H1 (cell line): ENCODE measurements around the gene PTPN1. TPM values are rescaled to one million over a fixed set of nuclear protein-coding genes. Genes with fewer than 3 reads are reported as not detected.

Experiments
- CTCF ChIA-PET: fragments of 300-600 bp; sonication (Branson Sonifier 250); formaldehyde crosslinking; loops from one replicate; lab custom pipeline; 2021; ENCODE audit not compliant: partially characterized antibody; lab: Charles Lee
- POLR2A ChIA-PET: fragments of 300-600 bp; sonication (Branson Sonifier 250); formaldehyde crosslinking; loops from one replicate; lab custom pipeline; 2021; ENCODE audit warnings: inconsistent platforms; ENCODE audit not compliant: partially characterized antibody; lab: Charles Lee
- DNase-seq, 2 experiments: peaks; one replicate each; pipeline versions ENCODE4 v3.0.0 to v3.0.0-alpha.2; 2010 to 2022; ENCODE audit warnings: low spot score in 2 of 2, low read depth in 1 of 2, mixed read lengths in 1 of 2
- FAIRE-seq: peaks from 2 replicates; lab custom pipeline; 2011; peaks lifted over from hg19 to GRCh38; lab: Jason Lieb, UNC
- H2AFZ ChIP-seq: 2 replicates; pipeline ENCODE4 v1.8.1; 2012; ENCODE audit warnings: low read length, inconsistent platforms
- H2AK5ac ChIP-seq: 2 replicates; pipeline ENCODE4 v1.6.1; 2013; ENCODE audit warnings: low read depth, low read length
- H2BK120ac ChIP-seq: replicated peaks from 2 replicates; pipeline ENCODE3; 2013; ENCODE audit warnings: low read depth, low read length, inconsistent platforms
- H2BK12ac ChIP-seq: 2 replicates; pipeline ENCODE4 v1.6.1; 2013; ENCODE audit warnings: low read depth, low read length
- H2BK15ac ChIP-seq: 2 replicates; pipeline ENCODE4 v1.6.1; 2013; ENCODE audit warnings: low read length
- H2BK20ac ChIP-seq: 2 replicates; pipeline ENCODE4 v1.6.1; 2013; ENCODE audit warnings: low read length
- H2BK5ac ChIP-seq: 2 replicates; pipeline ENCODE4 v1.6.1; 2013; ENCODE audit warnings: low read depth, low read length
- H3K14ac ChIP-seq: 2 replicates; pipeline ENCODE4 v1.6.1; 2013; ENCODE audit warnings: inconsistent platforms; ENCODE audit not compliant: insufficient read length
- H3K18ac ChIP-seq: 2 replicates; pipeline ENCODE4 v1.6.1; 2013; ENCODE audit warnings: low read length; ENCODE audit errors: extremely low read depth
- H3K23ac ChIP-seq: 2 replicates; pipeline ENCODE4 v1.6.1; 2013; ENCODE audit warnings: inconsistent platforms; ENCODE audit not compliant: insufficient read length
- H3K23me2 ChIP-seq: 2 replicates; pipeline ENCODE4 v1.6.1; 2013; ENCODE audit warnings: low read depth, low read length
- H3K27ac ChIP-seq: 2 replicates; pipeline ENCODE4 v1.6.1; 2011; ENCODE audit warnings: low read depth, low read length, inconsistent platforms
- H3K27me3 ChIP-seq, 4 experiments: replicated peaks in 1 of 4; 1 replicate in 1 of 4; 2 replicates in 3 of 4; pipeline versions ENCODE4 v1.6.1 to v1.8.1; 2011 to 2013; ENCODE audit warnings: low read length in 3 of 4, mild to moderate bottlenecking in 3 of 4, inconsistent platforms in 2 of 4, mixed read lengths in 2 of 4, moderate library complexity in 1 of 4; ENCODE audit not compliant: control insufficient read depth in 3 of 4, insufficient read depth in 3 of 4; ENCODE audit errors: extremely low read depth in 1 of 4
- H3K36me3 ChIP-seq, 4 experiments: 2 replicates each; pipeline versions ENCODE4 v1.6.1 to v1.8.1; 2011 to 2013; ENCODE audit warnings: mild to moderate bottlenecking in 4 of 4, low read length in 3 of 4, moderate library complexity in 2 of 4, control low read depth in 1 of 4, inconsistent platforms in 1 of 4; ENCODE audit not compliant: insufficient read depth in 4 of 4, control insufficient read depth in 2 of 4
- H3K4ac ChIP-seq: replicated peaks from 2 replicates; pipeline ENCODE3; 2013; ENCODE audit warnings: low read length, low read depth, mixed read lengths, inconsistent platforms; ENCODE audit not compliant: insufficient read length
- H3K4me1 ChIP-seq, 4 experiments: replicated peaks in 1 of 4; 1 replicate in 1 of 4; 2 replicates in 3 of 4; pipeline versions ENCODE4 v1.6.1 to v1.8.1; 2011 to 2013; ENCODE audit warnings: low read length in 3 of 4, inconsistent platforms in 2 of 4, mixed read lengths in 1 of 4; ENCODE audit not compliant: insufficient read depth in 4 of 4, control insufficient read depth in 3 of 4
- H3K4me2 ChIP-seq, 2 experiments: 2 replicates each; pipeline versions ENCODE4 v1.6.1 to v1.8.1; 2011 to 2013; ENCODE audit warnings: low read depth in 2 of 2, low read length in 2 of 2, control low read depth in 1 of 2, inconsistent platforms in 1 of 2, mild to moderate bottlenecking in 1 of 2; ENCODE audit not compliant: insufficient read depth in 1 of 2
- H3K4me3 ChIP-seq, 4 experiments: fragments of 200-600, 300-600 bp in 1 of 4; sonication (generic), shearing (Covaris generic), sonication (Bioruptor Twin) in 1 of 4; 2 replicates each; pipeline versions ENCODE4 v1.5.1 to v1.8.1; 2011 to 2016; ENCODE audit warnings: low read length in 4 of 4, low read depth in 3 of 4, control low read depth in 2 of 4, inconsistent platforms in 2 of 4, mild to moderate bottlenecking in 2 of 4, mixed read lengths in 1 of 4, moderate library complexity in 1 of 4; ENCODE audit not compliant: insufficient read depth in 2 of 4; ENCODE audit errors: extremely low read depth in 1 of 4
- H3K56ac ChIP-seq: replicated peaks from 2 replicates; pipeline ENCODE3; 2013; ENCODE audit warnings: low read depth, mild to moderate bottlenecking, mixed read lengths, low read length, inconsistent platforms; ENCODE audit not compliant: insufficient read length
- H3K79me1 ChIP-seq: 2 replicates; pipeline ENCODE4 v1.6.1; 2013; ENCODE audit warnings: low read depth, low read length, control low read depth
- H3K79me2 ChIP-seq, 2 experiments: 2 replicates each; pipeline versions ENCODE4 v1.6.1 to v1.8.1; 2012 to 2013; ENCODE audit warnings: low read length in 2 of 2, mild to moderate bottlenecking in 2 of 2, inconsistent platforms in 1 of 2; ENCODE audit not compliant: insufficient read depth in 2 of 2, control insufficient read depth in 1 of 2
- H3K9ac ChIP-seq, 4 experiments: replicated peaks in 1 of 4; 1 replicate in 1 of 4; 2 replicates in 3 of 4; pipeline versions ENCODE4 v1.6.1 to v1.8.1; 2011 to 2013; ENCODE audit warnings: low read depth in 3 of 4, low read length in 3 of 4, control low read depth in 2 of 4, mild to moderate bottlenecking in 2 of 4, moderate library complexity in 2 of 4, inconsistent platforms in 1 of 4; ENCODE audit errors: extremely low read depth in 1 of 4
- H3K9me3 ChIP-seq, 2 experiments: 2 replicates each; pipeline versions ENCODE4 v1.6.1 to v1.8.1; 2012 to 2013; ENCODE audit warnings: mild to moderate bottlenecking in 2 of 2, moderate library complexity in 2 of 2, control low read depth in 1 of 2, inconsistent platforms in 1 of 2, low read depth in 1 of 2, low read length in 1 of 2, mixed read lengths in 1 of 2; ENCODE audit not compliant: insufficient read depth in 2 of 2
- H4K20me1 ChIP-seq, 2 experiments: replicated peaks in 1 of 2; 2 replicates each; pipeline versions ENCODE3 to v1.8.1; 2011 to 2013; ENCODE audit warnings: inconsistent platforms in 2 of 2, low read length in 2 of 2, mild to moderate bottlenecking in 1 of 2; ENCODE audit not compliant: insufficient read depth in 2 of 2, control insufficient read depth in 1 of 2
- H4K5ac ChIP-seq: 2 replicates; pipeline ENCODE4 v1.6.1; 2013; ENCODE audit warnings: low read length, low read depth, mixed read lengths, inconsistent platforms; ENCODE audit not compliant: insufficient read length
- H4K8ac ChIP-seq: 2 replicates; pipeline ENCODE4 v1.8.0; 2013; ENCODE audit warnings: mild to moderate bottlenecking, moderate library complexity, low read length, inconsistent platforms; ENCODE audit not compliant: insufficient read depth; ENCODE audit errors: extremely low read depth
- H4K91ac ChIP-seq: replicated peaks from 2 replicates; pipeline ENCODE3; 2013; ENCODE audit warnings: low read length, mixed read lengths, inconsistent platforms; ENCODE audit not compliant: insufficient read length
- FOSL1 ChIP-seq: IDR thresholded peaks from 2 replicates; pipeline ENCODE4 v1.6.1; 2011; ENCODE audit warnings: mild to moderate bottlenecking, low read depth, low read length, moderate library complexity; ENCODE audit not compliant: insufficient read depth
- RFX5 ChIP-seq: IDR thresholded peaks from 2 replicates; pipeline ENCODE4 v1.6.1; 2011; ENCODE audit warnings: low read depth, low read length, improper control_type of control experiment, borderline replicate concordance
- WGBS, 2 experiments: shearing (Covaris generic) in 1 of 2; methylation state at CpG; one replicate each; pipeline versions ENCODE4 v1.1.6 to v1.1.7; 2013 to 2015; ENCODE audit warnings: low lambda C conversion rate in 2 of 2, mixed read lengths in 2 of 2, inconsistent platforms in 1 of 2, low coverage in 1 of 2, missing lambda C conversion rate in 1 of 2; ENCODE audit not compliant: insufficient replicate concordance in 2 of 2, insufficient coverage in 1 of 2, insufficient read length in 1 of 2; ENCODE audit errors: extremely low coverage in 1 of 2, missing lambda C conversion rate in 1 of 2; 5-methylcytosine and 5-hydroxymethylcytosine counted together
- polyA plus RNA-seq, 7 experiments: library from polyadenylated mRNA; depleted of rRNA in 3 of 7; stranded (reverse) in 5 of 7; unstranded in 2 of 7; fragments of >200 nt in 5 of 7; fragments of 200-250 nt in 2 of 7; gene quantifications; 1 replicate in 5 of 7; 2 replicates in 1 of 7; 4 replicates in 1 of 7; pipeline versions ENCODE4 v1.2.1 to v1.2.3, GENCODE V29; 2011 to 2013; ENCODE audit warnings: missing spikeins in 2 of 7, mixed read lengths in 2 of 7
- total RNA-seq: library from RNA; stranded (reverse); fragmentation: NEBNext Ultra II Directional; extraction: Animal tissue kit (Norgen Biotek cat#: 25700); gene quantifications from 2 replicates; pipeline ENCODE4 v1.2.1, GENCODE V29; 2021

Gene PTPN1
- total and polyA plus RNA-seq, 2 of the 8 experiments (the other 6 are each of a cell fraction or from before 2014, with no cell fraction given), result 18.6 to 32.1 TPM

GRCh38 chr20:50470264-50470858 is 39.8 kb upstream of the PTPN1 start:
- DNase-seq (no peak), FAIRE-seq (no peak)
- Histone ChIP-seq H3K23ac (no peak overlapping the region), H2AK5ac (no peak overlapping the region), H3K27ac (no peak overlapping the region), H3K36me3 (no peaks in the 10 kb centered on the region), H2BK15ac (no peak overlapping the region), H2BK12ac (no peak overlapping the region), H2BK120ac (no peak overlapping the region), H3K27me3 (no peaks in the 10 kb centered on the region), H3K4me3 (no peak overlapping the region), H3K4me2 (no peak overlapping the region), H2BK20ac (no peak overlapping the region), H3K9ac (no peak overlapping the region), H3K4me1 (no peaks in the 10 kb centered on the region), H3K79me1 (no peaks in the 10 kb centered on the region), H2BK5ac (no peak overlapping the region), H3K9me3 (no peaks in the 10 kb centered on the region), H3K56ac (no peak overlapping the region), H3K23me2 (no peaks in the 10 kb centered on the region), H4K5ac (no peak overlapping the region), H4K20me1 (no peaks in the 10 kb centered on the region), H3K18ac (no peak overlapping the region), H3K14ac (no peak overlapping the region), H4K91ac (no peak overlapping the region), H3K79me2 (no peaks in the 10 kb centered on the region), H3K4ac (no peak overlapping the region), H4K8ac (no peak overlapping the region), H2AFZ (no peak overlapping the region)
- 88% methylated on average over 4 of the region's 4 CpGs; no CpG with 5 or more reads in 1 of the 2 experiments for WGBS, 2 experiments
- ChIA-PET CTCF (interaction anchor here (0.6 to 2.3 kb wide), 6 partner anchors 8 to 944 kb away, joined by 3 to 7 read pairs (median 4); no protein-coding TSS in a partner anchor), POLR2A (no interaction called here)
- TF ChIP-seq FOSL1, result no peak
- TF ChIP-seq RFX5, result no peak
